ENCODE results near the gene RRP1B. TPM values are rescaled to one million over a fixed set of nuclear protein-coding genes. Genes with fewer than 3 reads are reported as not detected.

The RRP1B gene
- total and polyA plus RNA-seq, 2 of the 13 experiments (the other 11 are each of a cell fraction or from before 2014, with no cell fraction given), result 16.3 to 46.2 TPM

DNA sequence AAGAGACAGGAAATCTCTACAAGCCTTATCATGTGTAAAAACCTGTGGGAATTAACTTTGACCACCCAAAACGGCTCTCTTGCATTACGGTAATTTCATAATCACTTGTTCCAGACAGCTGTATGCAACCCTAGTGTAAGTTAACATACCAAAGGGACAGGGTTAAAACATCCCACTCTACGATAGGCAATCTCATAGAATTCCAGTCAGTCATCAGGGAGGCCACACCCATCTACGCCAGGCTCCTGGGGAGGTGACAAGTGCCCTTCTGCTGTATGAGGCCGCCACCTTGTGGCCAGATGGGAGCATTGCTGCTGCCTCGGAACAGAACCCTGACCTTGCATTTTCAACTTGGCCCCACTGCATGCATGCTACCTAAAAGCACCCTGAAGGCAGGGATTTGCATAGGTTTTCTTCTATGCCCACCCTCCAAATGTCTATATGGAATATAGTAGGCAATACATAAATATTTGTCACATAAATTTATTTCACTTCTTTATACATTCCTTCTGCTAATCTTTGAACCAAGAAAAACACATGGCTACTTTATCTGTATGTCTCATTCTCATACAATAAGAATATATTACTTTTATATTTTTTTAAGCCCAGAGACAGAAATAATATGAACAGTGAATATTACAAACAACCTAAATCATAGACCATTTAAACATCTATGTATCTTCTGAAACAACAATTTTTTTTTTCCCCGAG lies 12.7 kb upstream of the RRP1B start (continued):
- TF ChIP-seq ZMYM2 (CRISPR knock-in tag; IDR thresholded peaks at IDR 0.05) (no peak), IKZF1 (IDR thresholded peaks at IDR 0.05) (no peak), ATF7 (IDR thresholded peaks at IDR 0.05) (no peak), ATF7 (CRISPR knock-in tag; IDR thresholded peaks at IDR 0.05) (no peak), SOX6 (IDR thresholded peaks at IDR 0.05) (no peak), SOX6 (CRISPR knock-in tag; IDR thresholded peaks at IDR 0.05) (peak; percentile 43; the same call in 1 of the 2 replicates), ZSCAN30 (CRISPR knock-in tag; IDR thresholded peaks at IDR 0.05) (no peak), NONO (IDR thresholded peaks at IDR 0.05) (no peak), NONO (CRISPR knock-in tag; conservative IDR thresholded peaks at IDR 0.05) (no peak), IRX3 (CRISPR knock-in tag; IDR thresholded peaks at IDR 0.05; ENCODE audit: borderline replicate concordance, low read depth) (no peak), SMAD3 (CRISPR knock-in tag; IDR thresholded peaks at IDR 0.05) (peak; percentile 83), CEBPG (CRISPR knock-in tag; IDR thresholded peaks at IDR 0.05) (peak; percentile 62), RARG (CRISPR knock-in tag; IDR thresholded peaks at IDR 0.05; ENCODE audit: low read depth) (no peak), ZBTB7A (CRISPR knock-in tag; IDR thresholded peaks at IDR 0.05) (no peak), ZNF317 (CRISPR knock-in tag; IDR thresholded peaks at IDR 0.05) (no peak)
- TF ChIP-seq, protein P1, sequence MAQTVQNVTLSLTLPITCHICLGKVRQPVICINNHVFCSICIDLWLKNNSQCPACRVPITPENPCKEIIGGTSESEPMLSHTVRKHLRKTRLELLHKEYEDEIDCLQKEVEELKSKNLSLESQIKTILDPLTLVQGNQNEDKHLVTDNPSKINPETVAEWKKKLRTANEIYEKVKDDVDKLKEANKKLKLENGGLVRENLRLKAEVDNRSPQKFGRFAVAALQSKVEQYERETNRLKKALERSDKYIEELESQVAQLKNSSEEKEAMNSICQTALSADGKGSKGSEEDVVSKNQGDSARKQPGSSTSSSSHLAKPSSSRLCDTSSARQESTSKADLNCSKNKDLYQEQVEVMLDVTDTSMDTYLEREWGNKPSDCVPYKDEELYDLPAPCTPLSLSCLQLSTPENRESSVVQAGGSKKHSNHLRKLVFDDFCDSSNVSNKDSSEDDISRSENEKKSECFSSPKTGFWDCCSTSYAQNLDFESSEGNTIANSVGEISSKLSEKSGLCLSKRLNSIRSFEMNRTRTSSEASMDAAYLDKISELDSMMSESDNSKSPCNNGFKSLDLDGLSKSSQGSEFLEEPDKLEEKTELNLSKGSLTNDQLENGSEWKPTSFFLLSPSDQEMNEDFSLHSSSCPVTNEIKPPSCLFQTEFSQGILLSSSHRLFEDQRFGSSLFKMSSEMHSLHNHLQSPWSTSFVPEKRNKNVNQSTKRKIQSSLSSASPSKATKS (CRISPR knock-in tag; IDR thresholded peaks at IDR 0.05), result no peak
- TF ChIP-seq, protein P2, sequence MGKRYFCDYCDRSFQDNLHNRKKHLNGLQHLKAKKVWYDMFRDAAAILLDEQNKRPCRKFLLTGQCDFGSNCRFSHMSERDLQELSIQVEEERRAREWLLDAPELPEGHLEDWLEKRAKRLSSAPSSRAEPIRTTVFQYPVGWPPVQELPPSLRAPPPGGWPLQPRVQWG (CRISPR knock-in tag; IDR thresholded peaks at IDR 0.05; ENCODE audit: borderline replicate concordance, low read depth), result no peak
- TF ChIP-seq, protein P3, sequence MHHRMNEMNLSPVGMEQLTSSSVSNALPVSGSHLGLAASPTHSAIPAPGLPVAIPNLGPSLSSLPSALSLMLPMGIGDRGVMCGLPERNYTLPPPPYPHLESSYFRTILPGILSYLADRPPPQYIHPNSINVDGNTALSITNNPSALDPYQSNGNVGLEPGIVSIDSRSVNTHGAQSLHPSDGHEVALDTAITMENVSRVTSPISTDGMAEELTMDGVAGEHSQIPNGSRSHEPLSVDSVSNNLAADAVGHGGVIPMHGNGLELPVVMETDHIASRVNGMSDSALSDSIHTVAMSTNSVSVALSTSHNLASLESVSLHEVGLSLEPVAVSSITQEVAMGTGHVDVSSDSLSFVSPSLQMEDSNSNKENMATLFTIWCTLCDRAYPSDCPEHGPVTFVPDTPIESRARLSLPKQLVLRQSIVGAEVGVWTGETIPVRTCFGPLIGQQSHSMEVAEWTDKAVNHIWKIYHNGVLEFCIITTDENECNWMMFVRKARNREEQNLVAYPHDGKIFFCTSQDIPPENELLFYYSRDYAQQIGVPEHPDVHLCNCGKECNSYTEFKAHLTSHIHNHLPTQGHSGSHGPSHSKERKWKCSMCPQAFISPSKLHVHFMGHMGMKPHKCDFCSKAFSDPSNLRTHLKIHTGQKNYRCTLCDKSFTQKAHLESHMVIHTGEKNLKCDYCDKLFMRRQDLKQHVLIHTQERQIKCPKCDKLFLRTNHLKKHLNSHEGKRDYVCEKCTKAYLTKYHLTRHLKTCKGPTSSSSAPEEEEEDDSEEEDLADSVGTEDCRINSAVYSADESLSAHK (CRISPR knock-in tag; IDR thresholded peaks at IDR 0.05; ENCODE audit: borderline replicate concordance), result no peak
- TF ChIP-seq, protein P4, sequence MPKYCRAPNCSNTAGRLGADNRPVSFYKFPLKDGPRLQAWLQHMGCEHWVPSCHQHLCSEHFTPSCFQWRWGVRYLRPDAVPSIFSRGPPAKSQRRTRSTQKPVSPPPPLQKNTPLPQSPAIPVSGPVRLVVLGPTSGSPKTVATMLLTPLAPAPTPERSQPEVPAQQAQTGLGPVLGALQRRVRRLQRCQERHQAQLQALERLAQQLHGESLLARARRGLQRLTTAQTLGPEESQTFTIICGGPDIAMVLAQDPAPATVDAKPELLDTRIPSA (CRISPR knock-in tag; IDR thresholded peaks at IDR 0.05; ENCODE audit: borderline replicate concordance), result no peak
- TF ChIP-seq, protein P5, sequence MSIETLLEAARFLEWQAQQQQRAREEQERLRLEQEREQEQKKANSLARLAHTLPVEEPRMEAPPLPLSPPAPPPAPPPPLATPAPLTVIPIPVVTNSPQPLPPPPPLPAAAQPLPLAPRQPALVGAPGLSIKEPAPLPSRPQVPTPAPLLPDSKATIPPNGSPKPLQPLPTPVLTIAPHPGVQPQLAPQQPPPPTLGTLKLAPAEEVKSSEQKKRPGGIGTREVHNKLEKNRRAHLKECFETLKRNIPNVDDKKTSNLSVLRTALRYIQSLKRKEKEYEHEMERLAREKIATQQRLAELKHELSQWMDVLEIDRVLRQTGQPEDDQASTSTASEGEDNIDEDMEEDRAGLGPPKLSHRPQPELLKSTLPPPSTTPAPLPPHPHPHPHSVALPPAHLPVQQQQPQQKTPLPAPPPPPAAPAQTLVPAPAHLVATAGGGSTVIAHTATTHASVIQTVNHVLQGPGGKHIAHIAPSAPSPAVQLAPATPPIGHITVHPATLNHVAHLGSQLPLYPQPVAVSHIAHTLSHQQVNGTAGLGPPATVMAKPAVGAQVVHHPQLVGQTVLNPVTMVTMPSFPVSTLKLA (IDR thresholded peaks at IDR 0.05), result no peak
- TF ChIP-seq, protein P6, sequence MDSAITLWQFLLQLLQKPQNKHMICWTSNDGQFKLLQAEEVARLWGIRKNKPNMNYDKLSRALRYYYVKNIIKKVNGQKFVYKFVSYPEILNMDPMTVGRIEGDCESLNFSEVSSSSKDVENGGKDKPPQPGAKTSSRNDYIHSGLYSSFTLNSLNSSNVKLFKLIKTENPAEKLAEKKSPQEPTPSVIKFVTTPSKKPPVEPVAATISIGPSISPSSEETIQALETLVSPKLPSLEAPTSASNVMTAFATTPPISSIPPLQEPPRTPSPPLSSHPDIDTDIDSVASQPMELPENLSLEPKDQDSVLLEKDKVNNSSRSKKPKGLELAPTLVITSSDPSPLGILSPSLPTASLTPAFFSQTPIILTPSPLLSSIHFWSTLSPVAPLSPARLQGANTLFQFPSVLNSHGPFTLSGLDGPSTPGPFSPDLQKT (CRISPR knock-in tag; IDR thresholded peaks at IDR 0.05; ENCODE audit: borderline replicate concordance), result no peak
